Measurements from ENCODE around the gene NOTCH1.

GRCh38 chr9:136565715-136566552 is 20.1 kb upstream of the NOTCH1 start:
- TF ChIP-seq CTCF (conservative IDR thresholded peaks at IDR 0.05 in 1 of 2, IDR thresholded peaks at IDR 0.05 in 1 of 2; ENCODE audit: low read depth in 1 of 2, low read length in 2 of 2) (no peak), EZH2 (IDR thresholded peaks at IDR 0.05; ENCODE audit: low read length, missing control alignments) (no peak)
